Neural cell (in vitro differentiated cells): ENCODE results near the gene LRRK1.

Experiments
- CTCF ChIP-seq: fragments of 450-650 bp; IDR thresholded peaks from 2 replicates; pipeline ENCODE4 v1.5.1; 2014; ENCODE audit warnings: antibody characterized with exemption, mild to moderate bottlenecking, moderate library complexity; ENCODE audit not compliant: poor library complexity, severe bottlenecking
- MXI1 ChIP-seq: fragments of 450-650 bp; conservative IDR thresholded peaks from 2 replicates; pipeline ENCODE4 v1.6.1; 2014; ENCODE audit warnings: antibody characterized with exemption, mild to moderate bottlenecking; ENCODE audit not compliant: poor library complexity, severe bottlenecking
- POLR2AphosphoS5 ChIP-seq: IDR thresholded peaks from 2 replicates; pipeline ENCODE4 v1.6.1; 2012
- RAD21 ChIP-seq: fragments of 450-650 bp; conservative IDR thresholded peaks from 2 replicates; pipeline ENCODE4 v1.6.1; 2014; ENCODE audit warnings: antibody characterized with exemption, mild to moderate bottlenecking, moderate library complexity
- SMC3 ChIP-seq: fragments of 450-650 bp; conservative IDR thresholded peaks from 2 replicates; pipeline ENCODE4 v1.6.1; 2014; ENCODE audit warnings: antibody characterized with exemption, mild to moderate bottlenecking, moderate library complexity; ENCODE audit not compliant: poor library complexity

- TF ChIP-seq CTCF (no peak), RAD21 (no peak), POLR2AphosphoS5 (no peak), MXI1 (no peak), SMC3 (no peak)
These were observed 10.7 kb upstream of the LRRK1 start for GRCh38 chr15:100908466-100908865.
